Measurements from ENCODE around the gene CUEDC1. TPM values are rescaled to one million over a fixed set of nuclear protein-coding genes. Genes with fewer than 3 reads are reported as not detected.

The CUEDC1 gene
- total and polyA plus RNA-seq, 2 of the 13 experiments (the other 11 are each of a cell fraction or from before 2014, with no cell fraction given): 7.4 to 12.9 TPM

DNA sequence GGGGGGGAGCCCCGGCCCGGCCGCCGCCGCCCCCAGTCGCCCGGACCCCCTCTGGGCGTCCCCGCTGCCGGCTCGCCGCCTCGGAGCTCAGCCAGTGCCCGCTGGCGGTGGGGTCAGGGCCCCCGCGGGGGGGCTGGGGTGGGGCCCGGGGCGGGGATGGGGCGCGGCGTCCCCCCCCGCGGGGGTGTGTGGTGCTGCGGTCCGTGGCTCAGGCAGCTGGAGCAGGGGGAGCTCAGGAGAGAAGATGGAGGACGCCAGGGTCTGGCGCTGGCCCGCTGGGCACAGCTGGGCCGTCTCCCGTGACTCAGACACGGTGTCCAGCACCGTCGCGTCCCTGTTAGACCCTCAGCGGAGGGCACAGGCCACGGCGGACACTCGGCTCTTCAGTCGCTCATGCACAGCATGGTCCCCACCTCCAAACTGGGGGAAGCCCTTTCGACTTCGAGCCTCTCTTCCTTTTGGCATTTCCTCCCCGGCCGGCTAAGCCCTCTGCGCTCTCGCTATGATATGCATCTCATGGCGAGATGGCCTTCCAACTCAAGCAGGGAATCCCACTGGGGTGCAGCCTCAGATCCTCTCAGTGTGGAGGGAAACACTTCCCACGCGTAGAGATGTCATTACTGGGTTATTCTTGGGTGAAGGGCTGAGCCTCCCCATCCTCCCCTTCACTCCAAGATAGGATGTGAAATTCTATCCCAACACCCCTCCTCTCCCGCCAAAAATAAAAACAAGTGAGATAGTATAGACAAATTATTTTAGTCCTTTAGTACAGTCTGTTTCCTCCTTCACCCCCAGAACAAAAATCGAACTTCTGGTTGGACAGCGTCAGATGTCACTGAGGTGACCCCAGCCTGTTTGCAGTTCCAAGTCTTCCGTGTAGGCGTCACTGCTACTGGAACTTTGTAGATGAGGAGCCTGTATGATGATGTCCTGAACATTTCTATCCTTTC, 33.4 kb upstream of the CUEDC1 start (continued):
- TF ChIP-seq CBX2 (IDR thresholded peaks at IDR 0.05; ENCODE audit: low read depth, low read length) (no peak), CBX2 (CRISPR knock-in tag; IDR thresholded peaks at IDR 0.05; ENCODE audit: low read depth) (no peak), ZNF350 (CRISPR knock-in tag; IDR thresholded peaks at IDR 0.05; ENCODE audit: borderline replicate concordance, low read depth) (no peak; the same call in 1 of the 2 replicates), ASH2L (IDR thresholded peaks at IDR 0.05; ENCODE audit: insufficient read length, low read depth, low read length) (peak; percentile 66), ZNF331 (CRISPR knock-in tag; IDR thresholded peaks at IDR 0.05) (peak; percentile 22; the same call in 1 of the 2 replicates), FOXA1 (IDR thresholded peaks at IDR 0.05) (no peak), FOXA1 (CRISPR knock-in tag; IDR thresholded peaks at IDR 0.05) (peak; percentile 10; the same call in 1 of the 2 replicates), ZNF775 (CRISPR knock-in tag; IDR thresholded peaks at IDR 0.05; ENCODE audit: borderline replicate concordance) (no peak), ZSCAN25 (CRISPR knock-in tag; IDR thresholded peaks at IDR 0.05) (peak; percentile 93), IRX3 (CRISPR knock-in tag; IDR thresholded peaks at IDR 0.05; ENCODE audit: borderline replicate concordance, low read depth) (no peak), ZFYVE20 (CRISPR knock-in tag; IDR thresholded peaks at IDR 0.05; ENCODE audit: borderline replicate concordance, low read depth) (no peak), GFI1 (CRISPR knock-in tag; IDR thresholded peaks at IDR 0.05; ENCODE audit: borderline replicate concordance) (no peak), ZNF768 (CRISPR knock-in tag; IDR thresholded peaks at IDR 0.05) (peak; percentile 62), ARNT2 (CRISPR knock-in tag; IDR thresholded peaks at IDR 0.05; ENCODE audit: low read depth) (no peak)
- TF ChIP-seq, protein P1, sequence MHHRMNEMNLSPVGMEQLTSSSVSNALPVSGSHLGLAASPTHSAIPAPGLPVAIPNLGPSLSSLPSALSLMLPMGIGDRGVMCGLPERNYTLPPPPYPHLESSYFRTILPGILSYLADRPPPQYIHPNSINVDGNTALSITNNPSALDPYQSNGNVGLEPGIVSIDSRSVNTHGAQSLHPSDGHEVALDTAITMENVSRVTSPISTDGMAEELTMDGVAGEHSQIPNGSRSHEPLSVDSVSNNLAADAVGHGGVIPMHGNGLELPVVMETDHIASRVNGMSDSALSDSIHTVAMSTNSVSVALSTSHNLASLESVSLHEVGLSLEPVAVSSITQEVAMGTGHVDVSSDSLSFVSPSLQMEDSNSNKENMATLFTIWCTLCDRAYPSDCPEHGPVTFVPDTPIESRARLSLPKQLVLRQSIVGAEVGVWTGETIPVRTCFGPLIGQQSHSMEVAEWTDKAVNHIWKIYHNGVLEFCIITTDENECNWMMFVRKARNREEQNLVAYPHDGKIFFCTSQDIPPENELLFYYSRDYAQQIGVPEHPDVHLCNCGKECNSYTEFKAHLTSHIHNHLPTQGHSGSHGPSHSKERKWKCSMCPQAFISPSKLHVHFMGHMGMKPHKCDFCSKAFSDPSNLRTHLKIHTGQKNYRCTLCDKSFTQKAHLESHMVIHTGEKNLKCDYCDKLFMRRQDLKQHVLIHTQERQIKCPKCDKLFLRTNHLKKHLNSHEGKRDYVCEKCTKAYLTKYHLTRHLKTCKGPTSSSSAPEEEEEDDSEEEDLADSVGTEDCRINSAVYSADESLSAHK (CRISPR knock-in tag; IDR thresholded peaks at IDR 0.05; ENCODE audit: borderline replicate concordance): no peak
- TF ChIP-seq, protein P2, sequence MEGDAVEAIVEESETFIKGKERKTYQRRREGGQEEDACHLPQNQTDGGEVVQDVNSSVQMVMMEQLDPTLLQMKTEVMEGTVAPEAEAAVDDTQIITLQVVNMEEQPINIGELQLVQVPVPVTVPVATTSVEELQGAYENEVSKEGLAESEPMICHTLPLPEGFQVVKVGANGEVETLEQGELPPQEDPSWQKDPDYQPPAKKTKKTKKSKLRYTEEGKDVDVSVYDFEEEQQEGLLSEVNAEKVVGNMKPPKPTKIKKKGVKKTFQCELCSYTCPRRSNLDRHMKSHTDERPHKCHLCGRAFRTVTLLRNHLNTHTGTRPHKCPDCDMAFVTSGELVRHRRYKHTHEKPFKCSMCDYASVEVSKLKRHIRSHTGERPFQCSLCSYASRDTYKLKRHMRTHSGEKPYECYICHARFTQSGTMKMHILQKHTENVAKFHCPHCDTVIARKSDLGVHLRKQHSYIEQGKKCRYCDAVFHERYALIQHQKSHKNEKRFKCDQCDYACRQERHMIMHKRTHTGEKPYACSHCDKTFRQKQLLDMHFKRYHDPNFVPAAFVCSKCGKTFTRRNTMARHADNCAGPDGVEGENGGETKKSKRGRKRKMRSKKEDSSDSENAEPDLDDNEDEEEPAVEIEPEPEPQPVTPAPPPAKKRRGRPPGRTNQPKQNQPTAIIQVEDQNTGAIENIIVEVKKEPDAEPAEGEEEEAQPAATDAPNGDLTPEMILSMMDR (CRISPR knock-in tag; IDR thresholded peaks at IDR 0.05): peak; percentile 36
- TF ChIP-seq, protein P3, sequence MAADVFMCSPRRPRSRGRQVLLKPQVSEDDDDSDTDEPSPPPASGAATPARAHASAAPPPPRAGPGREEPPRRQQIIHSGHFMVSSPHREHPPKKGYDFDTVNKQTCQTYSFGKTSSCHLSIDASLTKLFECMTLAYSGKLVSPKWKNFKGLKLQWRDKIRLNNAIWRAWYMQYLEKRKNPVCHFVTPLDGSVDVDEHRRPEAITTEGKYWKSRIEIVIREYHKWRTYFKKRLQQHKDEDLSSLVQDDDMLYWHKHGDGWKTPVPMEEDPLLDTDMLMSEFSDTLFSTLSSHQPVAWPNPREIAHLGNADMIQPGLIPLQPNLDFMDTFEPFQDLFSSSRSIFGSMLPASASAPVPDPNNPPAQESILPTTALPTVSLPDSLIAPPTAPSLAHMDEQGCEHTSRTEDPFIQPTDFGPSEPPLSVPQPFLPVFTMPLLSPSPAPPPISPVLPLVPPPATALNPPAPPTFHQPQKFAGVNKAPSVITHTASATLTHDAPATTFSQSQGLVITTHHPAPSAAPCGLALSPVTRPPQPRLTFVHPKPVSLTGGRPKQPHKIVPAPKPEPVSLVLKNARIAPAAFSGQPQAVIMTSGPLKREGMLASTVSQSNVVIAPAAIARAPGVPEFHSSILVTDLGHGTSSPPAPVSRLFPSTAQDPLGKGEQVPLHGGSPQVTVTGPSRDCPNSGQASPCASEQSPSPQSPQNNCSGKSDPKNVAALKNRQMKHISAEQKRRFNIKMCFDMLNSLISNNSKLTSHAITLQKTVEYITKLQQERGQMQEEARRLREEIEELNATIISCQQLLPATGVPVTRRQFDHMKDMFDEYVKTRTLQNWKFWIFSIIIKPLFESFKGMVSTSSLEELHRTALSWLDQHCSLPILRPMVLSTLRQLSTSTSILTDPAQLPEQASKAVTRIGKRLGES (CRISPR knock-in tag; IDR thresholded peaks at IDR 0.05; ENCODE audit: borderline replicate concordance): no peak; the same call in 1 of the 2 replicates
- TF ChIP-seq, protein P4, sequence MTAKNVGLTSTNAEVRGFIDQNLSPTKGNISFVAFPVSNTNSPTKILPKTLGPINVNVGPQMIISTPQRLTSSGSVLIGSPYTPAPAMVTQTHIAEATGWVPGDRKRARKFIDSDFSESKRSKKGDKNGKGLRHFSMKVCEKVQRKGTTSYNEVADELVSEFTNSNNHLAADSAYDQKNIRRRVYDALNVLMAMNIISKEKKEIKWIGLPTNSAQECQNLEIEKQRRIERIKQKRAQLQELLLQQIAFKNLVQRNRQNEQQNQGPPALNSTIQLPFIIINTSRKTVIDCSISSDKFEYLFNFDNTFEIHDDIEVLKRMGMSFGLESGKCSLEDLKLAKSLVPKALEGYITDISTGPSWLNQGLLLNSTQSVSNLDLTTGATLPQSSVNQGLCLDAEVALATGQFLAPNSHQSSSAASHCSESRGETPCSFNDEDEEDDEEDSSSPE (CRISPR knock-in tag; IDR thresholded peaks at IDR 0.05): no peak
- TF ChIP-seq, protein P5, sequence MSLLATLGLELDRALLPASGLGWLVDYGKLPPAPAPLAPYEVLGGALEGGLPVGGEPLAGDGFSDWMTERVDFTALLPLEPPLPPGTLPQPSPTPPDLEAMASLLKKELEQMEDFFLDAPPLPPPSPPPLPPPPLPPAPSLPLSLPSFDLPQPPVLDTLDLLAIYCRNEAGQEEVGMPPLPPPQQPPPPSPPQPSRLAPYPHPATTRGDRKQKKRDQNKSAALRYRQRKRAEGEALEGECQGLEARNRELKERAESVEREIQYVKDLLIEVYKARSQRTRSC (CRISPR knock-in tag; IDR thresholded peaks at IDR 0.05; ENCODE audit: low read depth): peak; percentile 63; the same call in 1 of the 2 replicates

Measured in HepG2 (cell line).